SKM-1 (cell line): ENCODE measurements around the gene MRPL48.

Source experiments
- DNase-seq: peaks from one replicate; lab custom pipeline; 2025; ENCODE audit not compliant: unreplicated experiment; lab: John Stamatoyannopoulos, UW

The MRPL48 gene

GRCh38 chr11:73888244-73888643, 100.6 kb downstream of the MRPL48 start:
- no peak for DNase-seq

- DNase-seq, result no peak
Measured at GRCh38 chr11:73889019-73889418, 101.3 kb downstream of the MRPL48 start.

DNA sequence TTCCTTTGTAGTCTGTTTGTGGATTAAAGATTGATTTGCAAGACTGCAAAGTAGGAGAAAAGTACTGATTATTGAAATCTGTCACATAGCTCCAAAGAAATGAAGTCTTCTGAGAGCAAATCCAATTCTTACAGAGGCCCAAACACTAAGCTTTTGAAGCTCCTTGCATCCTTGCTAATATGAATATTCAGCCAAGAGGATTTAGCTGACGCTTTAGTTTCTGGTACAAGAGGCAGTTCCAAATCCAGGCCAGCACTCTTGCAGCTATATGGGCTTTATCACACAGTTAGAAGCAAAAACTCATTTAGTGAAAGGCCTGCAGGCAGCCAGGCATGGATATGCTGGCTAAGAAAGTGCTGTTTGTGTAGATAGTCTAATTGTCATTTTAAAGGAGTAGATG, 101.9 kb downstream of the MRPL48 start:
- no peak for DNase-seq

- no peak for DNase-seq
Measured at GRCh38 chr11:73893041-73893440, 105.4 kb downstream of the MRPL48 start.

GRCh38 chr11:73894725-73895335, 107.2 kb downstream of the MRPL48 start:
- no peak for DNase-seq

DNA sequence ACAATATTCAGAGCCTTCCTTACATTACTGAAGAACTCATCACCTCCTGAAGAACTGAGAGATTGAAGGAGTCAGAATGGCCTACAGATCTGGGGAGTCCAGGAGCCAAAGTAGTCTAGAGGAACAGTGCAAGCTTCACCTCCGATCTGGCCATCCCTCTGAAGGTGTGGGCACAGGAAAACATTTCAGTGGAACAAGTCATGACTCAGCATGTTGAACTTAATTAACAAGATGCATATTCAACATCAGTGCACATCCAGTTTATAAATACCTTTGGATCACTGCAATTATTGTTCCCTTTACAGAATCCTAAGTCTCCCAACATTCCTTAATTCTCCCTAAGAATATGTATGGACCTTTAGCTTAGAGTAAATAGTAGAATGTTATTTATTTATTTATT, 114.6 kb downstream of the MRPL48 start:
- DNase-seq, result no peak

DNA sequence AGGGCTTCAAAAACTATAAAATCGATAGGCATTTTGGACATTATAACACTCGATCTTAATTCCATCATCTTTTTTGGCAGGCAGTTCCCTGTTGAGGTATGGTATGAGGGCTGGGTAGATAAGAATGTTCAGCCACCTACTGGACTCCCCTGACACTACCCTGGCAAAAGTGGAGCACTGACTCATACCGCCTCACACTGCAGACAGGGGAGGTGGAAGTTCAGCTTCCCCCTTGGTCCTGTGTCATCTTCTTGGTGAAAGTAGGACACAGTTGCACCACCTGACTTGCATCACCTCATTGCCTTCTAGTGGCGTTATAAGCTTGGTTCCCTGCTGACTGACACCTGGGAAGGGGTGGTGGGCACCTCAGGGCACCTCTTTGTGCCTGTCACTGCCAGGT, 119.5 kb downstream of the MRPL48 start:
- peak; percentile 77 for DNase-seq

DNA sequence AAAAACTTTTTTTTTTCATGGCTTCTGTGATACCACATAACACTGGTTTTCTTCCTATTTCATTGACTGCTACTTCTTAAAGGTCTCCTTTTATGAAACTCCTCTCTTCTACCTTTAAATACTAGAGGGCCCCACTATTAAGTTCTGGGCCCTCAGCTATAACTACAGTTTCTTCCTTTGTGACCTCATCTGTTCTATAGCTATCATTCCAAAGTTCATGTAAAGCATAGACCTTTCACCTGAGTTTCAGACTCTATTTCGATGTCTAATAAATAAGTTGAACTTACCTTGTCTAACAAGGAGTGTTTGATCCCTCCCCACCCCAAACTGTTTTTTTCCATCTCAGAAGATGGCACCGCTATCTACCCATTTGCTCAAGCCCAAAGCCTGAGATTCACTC, 124.4 kb downstream of the MRPL48 start:
- DNase-seq, result no peak

DNA sequence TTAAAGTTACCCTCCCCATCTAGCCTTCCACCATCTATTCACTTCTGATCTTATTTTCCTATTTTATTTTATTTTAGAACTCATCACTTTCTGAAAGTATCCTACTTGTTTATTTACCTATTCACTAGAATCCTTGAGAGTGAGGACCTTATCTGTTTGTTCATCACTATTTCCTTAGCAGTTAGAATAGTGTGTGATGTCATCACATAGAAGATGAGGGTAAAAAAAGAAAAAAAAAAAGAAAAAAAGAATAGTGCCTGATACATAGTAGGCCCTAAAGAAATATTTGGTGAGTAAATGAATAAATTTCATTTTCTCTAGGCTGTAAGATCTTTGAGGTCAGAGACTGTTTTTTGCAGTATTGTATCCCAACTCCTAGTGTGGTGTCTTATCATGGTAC, 125.8 kb downstream of the MRPL48 start:
- no peak for DNase-seq

GRCh38 chr11:73914284-73914683, 126.6 kb downstream of the MRPL48 start:
- DNase-seq, result no peak
